C4-2B (cell line): ENCODE data around the gene CHDH.

Experiments
- CTCF ChIP-seq: fragments of 450-650 bp; conservative IDR thresholded peaks from 2 replicates; pipeline ENCODE4 v1.5.1; 2017; ENCODE audit warnings: mild to moderate bottlenecking
- ZFX ChIP-seq: fragments of 450-650 bp; IDR thresholded peaks from 2 replicates; pipeline ENCODE4 v1.6.1; 2017

GRCh38 chr3:53859178-53859577 lies 13.0 kb upstream of the CHDH start:
- TF ChIP-seq CTCF: no peak
- TF ChIP-seq ZFX: no peak
